Measurements from ENCODE around the gene PTGIS.

Gene PTGIS

DNA sequence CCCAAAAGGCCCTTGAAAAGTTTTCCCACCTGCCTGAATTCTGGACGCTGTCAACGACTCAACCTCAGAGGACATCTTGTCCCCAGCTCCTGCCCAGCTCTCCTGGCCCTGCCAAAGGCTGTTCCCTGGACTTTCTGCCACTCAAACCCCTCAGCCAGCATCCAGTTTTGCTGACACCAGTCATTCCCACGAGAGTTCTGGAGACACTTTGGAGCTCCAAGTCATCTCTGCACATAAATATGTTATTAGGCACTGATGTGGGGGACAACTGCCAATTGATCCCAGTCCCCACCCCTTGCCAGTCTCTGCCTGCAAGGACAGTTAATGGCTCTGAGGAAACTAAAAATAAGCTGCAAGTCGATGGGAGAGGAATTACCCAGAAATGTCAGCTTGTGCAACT, 46.6 kb downstream of the PTGIS start:
- no peak for DNase-seq

GRCh38 chr20:49519777-49520359, 48.1 kb downstream of the PTGIS start:
- no peak for DNase-seq

GRCh38 chr20:49519212-49519712, 48.7 kb downstream of the PTGIS start:
- no peak for DNase-seq

- DNase-seq: no peak
Observed at GRCh38 chr20:49518576-49518975, 49.4 kb downstream of the PTGIS start.

DNA sequence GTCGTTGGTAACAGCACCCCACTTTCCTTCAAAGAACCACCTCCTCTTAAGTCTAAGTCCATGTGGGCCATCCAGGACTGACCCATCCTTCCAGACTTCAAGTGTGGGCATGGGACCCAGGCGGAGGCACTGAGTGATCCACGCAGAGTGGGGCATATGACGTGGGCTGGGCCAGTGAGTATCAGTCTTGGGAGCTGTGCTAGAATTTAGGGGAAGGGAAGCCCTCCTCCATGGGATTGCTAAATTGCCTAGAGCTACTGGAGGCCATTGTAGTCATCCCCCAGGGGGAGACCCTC, 50.2 kb downstream of the PTGIS start:
- no peak for DNase-seq

DNA sequence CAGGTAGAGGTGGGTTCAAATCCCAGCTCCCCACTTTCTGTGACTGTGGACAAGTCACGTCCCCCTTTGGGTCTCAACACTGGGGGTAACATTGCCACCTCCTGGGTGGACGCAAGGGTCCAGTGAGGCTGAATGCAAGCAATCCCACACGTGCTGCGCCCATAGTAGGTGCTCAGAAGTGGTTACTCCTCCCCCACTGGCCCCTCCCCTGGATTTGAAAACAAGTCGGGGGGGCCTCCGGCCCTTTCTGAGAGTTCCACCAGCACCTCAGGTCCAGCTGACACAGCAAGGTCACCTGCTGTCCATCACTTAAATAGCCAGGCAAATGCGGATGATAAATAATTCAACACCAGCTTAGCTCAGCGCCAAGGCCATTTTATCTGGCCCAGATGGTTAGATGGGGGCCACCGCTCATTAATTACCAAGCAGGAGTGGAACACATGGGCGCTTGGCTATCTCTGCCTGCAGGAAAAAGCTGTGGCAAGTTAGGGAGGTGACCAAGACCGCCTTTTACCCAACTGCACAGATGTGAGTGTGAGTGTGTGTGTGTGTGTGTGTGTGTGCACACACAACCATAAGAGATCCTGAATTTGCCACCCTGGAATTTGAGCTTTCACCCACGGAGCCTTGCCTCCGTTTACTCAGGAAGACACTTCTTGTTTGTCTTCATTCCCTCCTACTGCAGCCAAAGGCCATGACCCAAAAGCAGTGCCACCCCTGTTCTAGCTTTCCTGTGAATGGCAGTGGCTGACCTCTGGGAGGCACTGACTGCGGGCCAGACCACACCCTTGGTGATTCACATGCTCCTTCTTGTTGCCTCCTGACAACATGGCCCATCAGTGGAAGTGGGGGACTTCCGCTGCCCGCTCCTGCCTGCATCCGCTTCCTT, 50.8 kb downstream of the PTGIS start:
- DNase-seq: no peak

DNA sequence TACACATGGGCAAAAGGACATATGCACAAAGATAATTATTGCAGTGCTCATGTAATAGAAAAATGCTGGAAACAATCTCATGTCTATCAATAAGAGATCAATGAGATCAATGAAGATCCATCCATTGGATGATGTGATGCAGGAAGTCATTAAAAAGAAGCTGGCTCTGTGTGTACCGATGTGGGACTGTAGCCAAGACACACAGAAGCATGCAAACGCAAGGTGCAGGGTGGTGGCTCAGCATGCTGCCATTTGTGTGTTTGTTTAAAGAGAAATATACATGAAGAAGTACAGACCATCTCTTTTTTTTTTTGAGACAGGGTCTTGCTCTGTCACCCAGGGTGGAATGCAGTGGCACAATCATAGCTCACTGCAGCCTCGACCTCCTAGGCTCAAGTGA, 52.4 kb downstream of the PTGIS start:
- DNase-seq: no peak

DNA sequence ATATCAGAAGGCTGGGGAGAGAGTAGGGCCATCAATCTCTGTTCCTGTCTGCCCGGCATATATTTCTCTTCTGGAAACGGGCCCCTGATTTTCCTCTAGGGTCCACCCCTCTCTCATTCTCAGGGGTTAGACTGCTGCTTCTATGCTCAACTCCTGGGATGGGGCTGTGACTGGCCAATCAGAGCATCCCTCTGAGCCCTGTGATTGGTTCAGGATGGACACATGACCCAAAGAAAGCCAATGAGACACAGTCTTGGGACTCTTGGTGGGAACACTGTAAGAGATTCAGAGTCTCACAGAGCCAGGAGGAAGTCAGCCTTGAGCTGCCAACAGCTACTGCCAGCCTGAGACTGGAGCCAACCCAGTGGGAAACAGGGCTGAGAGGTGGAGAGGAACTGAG, 54.4 kb downstream of the PTGIS start:
- no peak for DNase-seq

GRCh38 chr20:49513009-49513408, 54.9 kb downstream of the PTGIS start:
- no peak for DNase-seq

GRCh38 chr20:49511788-49512525, 56.0 kb downstream of the PTGIS start:
- no peak for DNase-seq

- DNase-seq: no peak
Observed at GRCh38 chr20:49510562-49511122, 57.3 kb downstream of the PTGIS start.

DNA sequence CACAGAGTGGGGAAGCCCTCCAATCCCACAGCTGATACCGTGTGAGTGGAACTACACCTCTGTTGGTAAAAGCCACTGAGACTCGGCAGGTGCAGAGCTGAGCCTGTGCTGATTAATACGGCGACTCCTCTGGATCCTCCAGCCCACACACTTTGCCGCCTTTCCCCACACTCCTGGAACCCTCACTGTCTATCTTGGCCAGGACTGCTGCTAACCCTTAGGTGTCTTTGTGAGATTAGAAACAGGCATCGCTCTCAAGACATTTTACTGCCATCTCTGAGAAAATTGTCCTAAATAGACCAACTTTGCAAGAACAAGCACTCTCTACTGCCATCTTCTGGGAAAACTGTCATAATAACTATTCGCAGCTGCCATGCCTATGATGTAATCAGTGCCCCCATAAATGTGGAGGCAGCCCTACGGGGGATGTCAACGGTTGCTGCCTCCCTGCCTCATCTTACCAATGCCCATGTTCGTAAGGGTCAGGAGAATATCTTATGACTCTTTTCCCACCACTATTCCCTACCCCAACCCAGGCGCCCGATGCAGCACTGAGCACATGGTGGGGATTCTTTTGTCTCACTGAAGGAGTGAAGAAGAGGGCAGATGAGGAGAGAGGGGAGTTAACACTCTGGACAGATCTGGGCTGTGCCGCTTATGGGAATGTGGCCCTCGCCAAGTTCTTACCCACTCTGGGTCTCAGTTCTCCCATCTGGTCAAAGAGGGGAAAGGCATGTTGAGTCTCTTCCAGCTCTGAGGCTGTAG, 59.3 kb downstream of the PTGIS start:
- no peak for DNase-seq

- DNase-seq: no peak
Observed at GRCh38 chr20:49507741-49508434, 60.0 kb downstream of the PTGIS start.

DNA sequence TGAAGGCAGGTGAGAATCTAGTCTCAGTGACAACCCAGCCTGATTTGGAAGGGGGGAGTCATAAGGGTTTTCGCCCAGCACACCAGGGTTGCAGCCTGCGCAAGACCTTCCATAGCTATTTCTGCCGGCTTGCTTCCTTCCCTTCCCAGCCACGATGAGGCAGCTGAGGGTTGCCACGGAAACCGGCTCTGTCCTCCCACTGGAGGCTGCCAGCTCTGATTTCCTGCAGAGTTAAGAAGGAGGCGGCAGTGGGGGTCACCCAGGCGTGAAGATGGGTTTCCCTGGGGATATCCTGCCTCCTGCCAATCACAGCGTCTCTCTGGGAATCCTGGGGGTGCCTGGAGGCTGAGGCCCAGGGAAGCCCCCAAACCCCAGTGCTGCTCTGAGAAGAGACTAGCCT, 62.4 kb downstream of the PTGIS start:
- DNase-seq: no peak

DNA sequence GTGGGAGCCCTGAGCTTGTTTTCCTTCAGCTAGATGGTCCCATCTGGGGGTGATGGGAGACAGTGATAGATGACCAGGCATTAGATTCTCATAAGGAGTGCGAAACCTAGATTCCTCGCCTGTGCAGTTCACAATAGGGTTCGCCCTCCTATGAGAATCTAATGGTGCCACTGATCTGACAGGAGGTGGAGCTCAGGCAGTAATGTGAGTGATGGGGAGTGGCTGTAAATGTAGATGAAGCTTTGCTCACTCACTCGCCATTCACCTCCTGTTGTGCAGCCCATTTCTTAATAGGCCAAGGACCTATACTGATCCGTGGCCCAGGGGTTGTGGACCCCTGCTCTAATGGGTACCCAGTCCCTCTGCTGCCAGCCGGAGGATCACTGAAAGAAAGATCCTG, 64.8 kb downstream of the PTGIS start:
- no peak for DNase-seq

GRCh38 chr20:49501917-49502316, 66.0 kb downstream of the PTGIS start:
- no peak for DNase-seq

- no peak for DNase-seq
Observed at GRCh38 chr20:49497398-49497669, 70.6 kb downstream of the PTGIS start.

DNA sequence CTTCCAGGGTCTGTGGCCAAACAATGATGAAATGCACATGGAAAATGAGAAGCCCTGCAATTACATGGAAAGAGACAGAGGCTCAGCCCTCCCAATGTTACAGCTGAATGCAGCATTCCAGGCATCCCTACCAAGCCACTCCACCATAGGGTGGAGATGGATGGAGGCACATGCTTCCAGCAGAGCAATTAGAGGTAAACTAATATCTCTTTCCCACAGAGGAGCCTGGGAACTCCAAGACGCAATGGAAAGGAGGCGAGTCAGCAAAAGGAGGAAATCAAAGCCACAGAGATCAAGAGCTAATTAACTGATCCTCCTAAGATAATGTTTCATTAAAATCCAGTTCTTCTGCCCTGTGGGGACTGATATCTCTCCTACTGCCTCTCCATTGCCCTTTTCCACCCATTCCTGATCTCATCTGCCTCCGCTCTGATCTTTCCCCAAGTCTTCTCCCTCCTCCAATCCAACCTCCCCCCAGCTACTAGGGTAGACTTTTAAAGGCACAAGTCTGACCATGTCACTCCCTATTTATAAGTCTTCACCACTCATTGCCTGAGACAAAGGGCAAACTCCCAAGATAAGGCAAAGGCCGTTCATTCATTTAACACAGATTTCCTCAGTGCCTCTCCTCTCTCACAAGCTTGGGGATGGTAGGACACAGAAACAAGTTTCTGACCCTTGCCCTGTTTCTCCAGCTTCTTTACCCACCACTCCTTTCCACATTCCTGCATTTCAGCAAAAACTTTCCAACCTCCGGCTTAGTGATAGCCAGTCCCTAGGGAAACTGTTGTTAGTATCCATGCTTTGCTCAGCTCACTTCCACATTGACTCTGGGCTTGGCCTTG, 71.2 kb downstream of the PTGIS start:
- DNase-seq: no peak

DNA sequence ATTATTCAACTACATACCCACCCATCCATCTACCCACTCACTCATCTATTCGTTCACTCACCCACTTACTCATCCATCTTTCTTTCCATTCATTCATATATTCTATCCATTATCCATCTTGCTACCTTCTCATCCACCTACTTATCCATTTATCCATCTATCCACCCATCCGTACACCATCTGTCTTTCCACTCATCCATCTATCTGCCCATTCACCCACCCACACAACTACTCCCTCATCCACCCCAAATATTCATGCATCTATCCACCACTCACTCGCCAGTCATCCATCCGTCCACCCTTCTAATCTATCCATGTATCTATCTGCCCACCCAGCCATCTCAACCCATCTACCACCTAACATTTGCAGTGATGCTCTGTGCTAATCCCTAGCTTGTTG, 71.9 kb downstream of the PTGIS start:
- DNase-seq: no peak

DNA sequence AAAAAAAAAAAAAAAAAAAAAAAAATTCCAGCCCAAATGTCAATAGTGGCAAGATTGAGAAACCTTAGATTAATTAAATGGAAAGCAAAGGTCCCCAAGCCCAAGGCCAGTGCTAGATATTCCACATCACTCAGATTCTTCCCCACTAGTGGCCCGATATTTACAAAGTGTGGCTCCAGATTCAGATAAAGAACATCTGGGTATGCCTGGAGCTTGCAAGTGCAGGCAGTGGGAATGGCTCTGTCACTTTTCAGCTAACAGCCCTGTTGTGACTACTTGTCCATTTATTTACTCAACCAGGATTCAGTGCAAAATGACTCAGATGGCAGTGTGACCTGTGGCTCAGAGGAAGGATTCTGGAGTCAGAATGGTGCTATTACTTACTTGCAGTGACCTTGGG, 77.2 kb downstream of the PTGIS start:
- no peak for DNase-seq

GRCh38 chr20:49489688-49490087, 78.2 kb downstream of the PTGIS start:
- no peak for DNase-seq

DNA sequence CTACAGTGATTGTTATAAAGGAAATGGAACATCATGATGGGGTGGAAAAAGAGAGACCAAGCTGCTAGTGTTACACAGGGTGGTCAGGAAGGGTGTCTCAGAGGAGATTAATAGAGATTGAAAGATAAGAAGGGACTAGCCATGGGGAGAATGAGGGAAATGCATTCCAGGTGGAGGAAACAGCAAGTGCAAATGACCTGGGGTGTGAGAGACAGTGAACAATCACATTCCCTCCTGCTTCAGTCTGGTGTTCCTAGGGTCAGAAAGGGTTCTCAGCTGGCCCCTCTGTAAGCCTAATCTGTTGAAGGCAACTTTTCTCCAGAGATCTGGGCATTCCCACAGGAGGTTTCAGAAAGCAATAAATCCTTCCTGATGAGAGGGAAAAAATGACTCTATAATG, 81.9 kb downstream of the PTGIS start:
- DNase-seq: no peak

Measured in CD4-positive, alpha-beta T cell treated with Interferon gamma for 1 hour (primary cell).